GM12891 (cell line): ENCODE results near the gene ALG11.

Experiments
- POLR2A ChIP-seq: IDR thresholded peaks from 2 replicates; pipeline ENCODE4 v1.6.1; 2011; ENCODE audit warnings: low read depth, low read length, control low read depth
- POLR2AphosphoS5 ChIP-seq: IDR thresholded peaks from 2 replicates; pipeline ENCODE4 v1.6.1; 2011; ENCODE audit warnings: low read depth, low read length, control low read depth
- SPI1 ChIP-seq: IDR thresholded peaks from 2 replicates; pipeline ENCODE4 v1.6.1; 2011; ENCODE audit warnings: low read depth, low read length, control low read depth
- TAF1 ChIP-seq: IDR thresholded peaks from 2 replicates; pipeline ENCODE4 v1.6.1; 2011; ENCODE audit warnings: low read depth, low read length, control low read depth

DNA sequence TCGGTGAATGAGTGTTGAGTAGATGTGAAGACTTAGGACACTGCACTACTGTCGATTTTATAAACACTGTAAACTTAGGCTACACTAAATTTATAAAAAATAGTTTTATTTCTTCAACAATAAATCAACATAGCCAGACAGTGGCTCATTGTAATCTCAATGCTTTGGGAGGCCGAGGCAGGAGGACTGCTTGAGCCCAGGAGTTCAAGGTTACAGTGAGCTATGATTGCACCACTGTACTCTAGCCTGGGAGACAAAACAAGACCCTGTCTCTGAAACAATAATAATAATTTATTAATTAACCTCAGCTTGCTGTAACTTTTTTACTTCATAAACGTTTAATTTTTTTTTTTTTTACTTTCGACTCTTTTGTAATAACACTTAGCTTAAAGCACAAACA is 35.3 kb upstream of the ALG11 start:
- no peak for TF ChIP-seq POLR2AphosphoS5
- no peak for TF ChIP-seq POLR2A
- TF ChIP-seq TAF1, result no peak
- no peak for TF ChIP-seq SPI1
